HK-2 (cell line): ENCODE measurements around the gene SCG5.

Experiments used
- DNase-seq: peaks from one replicate; pipeline ENCODE4 v3.0.0-alpha.2; 2018; ENCODE audit not compliant: unreplicated experiment

The SCG5 gene

DNA sequence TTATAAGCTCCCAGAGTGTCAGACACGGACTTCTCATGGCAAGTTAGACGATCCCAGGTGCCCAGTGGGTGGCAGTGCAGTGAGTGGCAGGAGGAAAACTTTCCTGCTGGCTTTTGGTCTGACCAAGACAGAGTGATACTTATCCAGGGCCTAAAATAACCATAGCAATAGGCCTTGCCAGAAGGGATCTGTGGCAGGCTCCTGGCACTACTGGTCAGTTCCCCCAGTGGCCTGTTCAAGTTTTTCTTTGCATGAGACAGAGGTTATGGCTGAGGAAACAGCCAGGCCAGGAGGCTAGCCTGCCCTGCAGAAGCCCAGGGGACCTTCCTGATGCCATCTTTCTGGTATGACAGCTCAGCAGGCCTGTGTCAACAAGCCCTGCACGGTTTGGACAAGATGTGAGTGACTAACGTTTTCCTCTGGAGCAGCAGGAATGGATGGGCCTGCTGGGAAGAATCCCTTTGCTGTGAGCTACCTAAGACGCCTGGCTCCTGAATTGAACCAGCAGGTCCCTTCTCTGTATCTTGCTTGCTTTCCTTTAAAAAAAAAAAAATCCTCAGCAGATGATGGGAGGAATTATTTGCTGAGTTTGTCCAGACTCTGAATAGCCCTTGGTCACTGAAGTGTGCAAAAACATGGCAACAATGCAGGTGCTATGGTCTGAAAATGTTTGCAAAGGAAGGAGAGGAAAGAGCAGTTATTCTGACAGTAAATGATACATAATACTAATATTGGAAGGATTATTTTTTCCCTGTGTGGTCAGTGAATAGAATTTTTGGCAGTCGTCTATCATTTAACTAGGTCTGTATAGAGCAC lies 18.0 kb downstream of the SCG5 start:
- peak; percentile 58 for DNase-seq

DNA sequence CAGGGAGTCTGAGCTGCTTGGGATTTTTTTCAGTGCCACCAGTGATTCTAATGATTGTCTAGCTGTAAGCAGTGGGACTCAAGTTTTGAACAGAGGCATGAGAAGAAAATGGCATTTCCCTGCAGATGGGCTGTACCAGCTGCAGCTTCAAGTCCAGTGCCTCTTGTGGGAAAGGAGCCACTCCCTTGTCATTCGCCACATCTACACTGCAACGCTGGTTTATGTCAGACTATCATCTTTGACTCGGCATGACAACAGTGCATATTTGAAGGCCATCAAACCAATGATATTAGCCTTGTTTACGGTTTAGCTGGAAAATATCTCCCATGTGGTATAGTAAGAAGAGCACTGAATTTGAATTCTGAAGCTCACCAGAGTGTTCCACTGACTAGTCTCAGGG lies 22.2 kb downstream of the SCG5 start:
- DNase-seq, result no peak

DNA sequence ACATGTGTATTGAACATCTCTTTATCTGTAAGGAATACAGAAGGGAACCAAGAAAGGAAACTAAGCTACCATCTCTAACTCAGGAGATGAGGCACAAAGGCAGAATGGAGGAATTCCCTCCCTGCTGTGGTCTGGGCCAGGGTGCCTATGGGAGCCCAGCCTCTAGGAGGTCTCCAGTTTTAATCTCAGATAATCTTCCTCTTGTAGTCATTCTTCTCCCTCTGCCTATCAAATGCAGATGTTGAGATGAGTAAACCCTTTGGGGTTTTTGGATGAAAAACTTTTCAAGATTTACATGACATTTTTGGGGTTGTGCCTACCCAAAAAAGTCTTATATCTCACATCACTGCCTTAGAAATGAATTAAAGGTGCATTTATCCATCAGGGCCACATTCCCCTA lies 23.3 kb downstream of the SCG5 start:
- no peak for DNase-seq

DNA sequence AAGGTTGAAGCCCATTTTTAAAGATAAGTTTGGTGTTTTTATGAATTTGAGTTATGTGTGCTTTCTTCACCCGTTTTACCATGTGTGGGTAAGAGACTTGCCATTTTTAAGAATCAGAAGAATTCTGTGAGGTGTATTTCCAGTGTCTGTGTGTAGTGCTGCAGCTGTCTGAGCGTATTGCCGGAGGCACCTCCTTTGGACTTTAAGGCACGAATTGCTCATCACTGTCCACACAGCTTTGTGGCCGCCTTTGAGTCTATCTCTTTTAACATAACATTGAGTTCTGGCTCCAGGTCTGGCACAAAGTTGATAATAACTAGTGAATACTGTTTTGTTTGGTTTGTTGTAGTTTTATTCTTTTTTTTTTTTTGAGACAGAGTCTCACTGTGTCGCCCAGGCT lies 25.8 kb downstream of the SCG5 start:
- no peak for DNase-seq

DNA sequence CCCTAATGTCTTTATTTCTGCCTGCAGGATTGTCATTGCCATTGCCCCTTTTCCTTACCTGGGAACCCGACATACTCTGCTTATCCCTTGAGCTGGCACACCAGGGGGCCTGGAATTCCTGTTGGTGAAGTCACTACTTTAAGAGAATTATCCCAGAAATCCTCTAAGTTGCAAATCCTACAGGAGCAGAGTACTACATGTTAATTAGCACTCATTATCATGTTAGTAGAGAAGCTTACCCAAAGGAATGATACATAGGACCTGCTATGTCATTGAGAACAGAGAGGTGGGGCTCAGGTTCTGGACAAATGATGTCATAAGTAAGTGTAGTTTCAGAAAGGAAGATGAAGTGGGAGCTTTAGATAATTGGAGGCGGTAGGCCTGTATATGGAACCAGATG lies 27.4 kb downstream of the SCG5 start:
- no peak for DNase-seq

DNA sequence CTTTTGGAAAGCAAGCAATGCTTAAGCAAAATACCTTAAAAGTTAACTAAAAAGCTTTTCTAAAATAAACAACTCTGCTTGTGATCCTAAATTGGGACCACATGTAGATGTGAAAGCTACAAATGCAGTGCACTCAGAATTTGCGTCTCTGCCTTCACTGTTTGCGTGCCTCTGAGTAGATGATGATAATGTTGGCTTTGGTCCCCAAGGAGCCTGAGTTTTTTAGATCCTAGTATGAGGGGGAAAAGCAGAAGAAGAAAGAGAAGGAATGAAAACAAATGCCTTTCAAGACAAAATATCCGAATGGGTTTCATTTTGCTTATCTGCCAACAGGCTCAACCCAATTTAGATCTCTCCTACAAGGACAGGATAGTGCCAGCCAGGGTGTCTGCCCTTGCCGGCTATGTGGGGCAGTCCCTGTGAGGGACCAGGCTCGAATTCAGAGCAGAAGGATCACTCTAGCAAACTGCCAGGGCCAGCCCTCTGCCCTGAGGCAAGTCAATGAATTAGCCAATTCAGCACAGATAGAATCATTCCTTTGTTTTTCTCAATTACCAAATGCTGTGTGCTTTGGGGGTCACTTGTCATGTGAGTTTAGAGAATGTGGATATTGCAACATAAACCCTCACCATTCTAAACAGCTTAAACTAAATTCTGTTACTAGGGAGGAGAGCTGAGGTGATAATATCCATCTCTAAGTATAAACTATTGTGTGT lies 28.5 kb downstream of the SCG5 start:
- no peak for DNase-seq

DNA sequence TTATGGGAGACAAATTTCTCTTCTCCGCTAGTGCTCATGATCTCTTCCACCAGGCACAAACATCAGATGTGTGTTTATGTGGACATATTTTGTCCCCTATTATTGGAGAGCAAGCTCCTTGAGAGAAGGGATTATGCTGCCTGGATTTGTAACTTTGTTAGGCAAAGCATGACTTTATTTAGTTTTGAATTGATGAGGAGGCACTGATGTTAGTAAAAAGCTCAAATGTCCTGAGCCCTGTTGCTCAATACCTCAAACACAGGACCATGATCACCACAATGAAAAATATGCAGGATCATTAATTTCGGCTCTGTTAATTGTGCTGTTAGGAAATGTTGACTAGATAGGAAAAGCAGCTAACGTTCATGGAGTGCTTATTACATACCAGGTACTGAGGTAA lies 29.1 kb downstream of the SCG5 start:
- DNase-seq, result no peak

DNA sequence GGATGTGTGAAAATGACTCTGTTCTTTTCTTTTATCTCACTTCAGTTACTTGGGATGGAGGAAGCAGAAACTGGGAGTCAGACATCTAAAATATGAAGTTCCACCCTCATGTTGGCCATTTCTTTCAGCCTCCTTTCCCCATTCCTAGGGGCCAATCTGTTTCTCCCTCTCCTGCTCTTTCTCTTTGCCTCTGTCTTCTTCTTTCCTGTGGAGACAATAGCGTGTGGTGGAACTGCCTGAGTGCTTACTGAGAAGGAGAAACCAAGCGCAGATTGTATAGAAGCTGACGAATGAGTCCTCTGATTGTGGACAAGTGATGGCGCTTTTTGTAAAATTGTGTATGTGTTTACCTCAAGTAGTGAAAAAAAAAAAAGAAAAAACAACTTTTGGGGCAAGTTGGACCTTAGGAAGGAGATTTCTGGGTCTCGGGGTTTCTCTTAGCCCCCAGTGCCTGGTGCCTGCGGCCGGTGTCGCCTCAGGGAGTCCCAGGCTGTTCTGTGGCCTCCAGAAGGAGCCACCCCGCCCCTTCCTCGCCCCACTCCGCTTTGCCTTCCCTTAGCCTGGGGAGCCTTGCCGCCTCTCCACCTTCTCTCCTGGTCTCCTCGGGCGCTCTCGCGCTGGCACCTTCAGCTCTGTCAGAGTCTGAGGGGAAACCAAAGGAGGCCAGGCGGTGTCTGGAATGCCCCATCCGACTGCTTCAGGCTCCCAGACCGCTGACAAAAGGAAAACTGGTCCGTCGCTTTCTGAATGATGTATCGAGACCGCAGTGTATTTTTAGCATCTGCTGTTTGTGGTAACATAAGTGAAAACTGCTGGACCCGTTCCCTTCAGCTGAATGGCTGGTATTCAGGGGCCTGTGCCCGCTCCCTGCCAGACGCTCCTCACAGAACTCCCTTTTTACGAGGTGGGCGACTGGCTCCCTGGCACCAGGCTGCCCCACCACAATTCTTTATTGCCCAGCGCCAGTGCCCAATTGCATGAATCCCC lies 30.1 kb downstream of the SCG5 start:
- DNase-seq, result no peak

DNA sequence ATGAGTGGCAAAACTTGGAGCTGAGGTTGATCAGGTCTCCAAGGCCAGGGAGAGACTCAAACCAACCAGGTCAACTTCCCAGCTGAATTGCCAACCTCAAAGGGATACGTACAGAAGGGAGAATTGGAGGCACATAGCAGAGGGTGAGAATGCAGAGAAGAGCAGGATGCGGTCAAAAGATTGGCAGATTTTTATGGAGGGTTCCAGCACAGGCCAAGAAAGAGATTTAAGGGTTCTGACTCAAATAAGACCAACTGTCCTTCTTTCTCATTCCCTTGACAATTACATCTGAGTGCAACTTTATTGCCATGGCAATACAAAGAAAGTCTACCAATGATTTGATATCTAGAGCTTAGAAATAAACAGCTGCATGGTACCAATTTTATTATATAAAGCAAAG lies 33.2 kb downstream of the SCG5 start:
- no peak for DNase-seq

DNA sequence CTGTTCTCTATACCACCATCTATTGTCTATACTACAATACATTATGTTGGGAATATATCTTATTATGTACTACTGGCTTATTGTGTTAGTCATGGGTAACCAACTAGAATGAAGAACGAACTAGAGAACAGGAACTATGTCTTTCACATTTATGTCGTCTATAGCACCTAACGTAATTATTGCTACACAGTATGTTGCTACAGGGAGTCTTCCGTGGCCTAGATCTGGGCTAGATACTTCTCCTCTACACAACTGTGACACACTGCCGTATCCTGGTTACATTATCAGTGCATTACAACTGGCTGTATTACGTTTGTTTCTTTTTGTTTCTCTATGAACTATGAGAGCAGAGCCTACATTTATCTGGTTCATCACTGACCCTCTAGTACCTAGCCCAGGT lies 34.0 kb downstream of the SCG5 start:
- DNase-seq, result no peak

DNA sequence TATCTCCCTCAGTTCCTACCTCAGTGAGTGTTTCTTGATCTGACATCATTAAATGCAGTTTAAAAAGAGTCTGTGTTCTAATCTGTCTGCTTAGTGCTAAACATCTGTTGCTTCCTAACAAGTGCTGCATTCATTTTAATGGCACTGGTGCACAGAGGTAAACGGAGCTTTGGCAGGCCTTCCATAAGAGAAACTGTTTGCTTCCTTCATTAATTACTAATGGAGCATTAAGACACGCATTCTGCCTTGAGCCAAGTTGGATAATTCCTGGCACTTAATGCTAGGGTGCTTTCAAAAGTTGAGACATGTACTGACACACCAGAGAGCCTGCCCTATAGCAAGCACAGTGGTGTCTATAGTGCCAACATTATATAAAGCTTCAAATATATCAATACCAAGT lies 34.7 kb downstream of the SCG5 start:
- no peak for DNase-seq

DNA sequence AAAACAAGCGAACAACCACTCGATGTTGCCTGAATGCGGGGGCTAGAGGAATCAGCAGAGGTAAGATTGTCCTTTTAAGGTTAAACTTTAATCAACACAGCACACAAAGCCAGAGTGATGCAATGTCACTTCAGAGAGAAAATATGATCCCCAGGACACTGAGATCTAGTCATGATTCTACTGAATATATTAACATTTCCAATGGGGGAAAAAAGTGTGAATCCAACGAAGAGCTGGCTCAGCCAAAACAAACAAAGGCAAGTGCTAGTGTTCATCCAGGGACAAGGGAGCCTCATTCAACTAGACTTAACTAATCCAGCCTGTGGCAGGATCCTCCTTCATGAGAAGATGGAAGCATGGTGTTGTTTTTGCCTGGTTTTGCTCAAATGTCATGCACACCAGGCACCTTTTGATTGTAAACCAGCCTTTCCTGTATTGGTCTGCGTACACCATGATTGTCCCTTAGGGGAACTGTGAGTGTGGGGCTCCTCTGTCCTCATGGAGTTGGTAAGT lies 35.8 kb downstream of the SCG5 start:
- no peak for DNase-seq

DNA sequence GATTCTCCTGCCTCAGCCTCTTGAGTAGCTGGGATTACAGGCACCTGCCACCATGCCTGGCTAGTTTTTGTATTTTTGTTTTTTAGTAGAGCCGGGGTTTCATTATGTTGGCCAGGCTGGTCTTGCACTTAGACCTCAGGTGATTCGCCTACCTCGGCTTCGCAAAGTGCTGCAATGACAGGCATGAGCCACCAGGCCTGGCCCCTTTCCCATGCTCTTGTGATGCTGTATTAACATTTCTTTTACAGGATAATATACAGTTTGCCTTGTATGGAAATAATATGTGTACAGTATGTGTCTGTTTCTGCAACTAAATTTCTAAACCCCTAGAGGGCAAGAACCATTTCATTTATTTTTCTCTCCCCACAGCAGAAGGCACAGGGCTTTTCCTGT lies 37.8 kb downstream of the SCG5 start:
- no peak for DNase-seq

DNA sequence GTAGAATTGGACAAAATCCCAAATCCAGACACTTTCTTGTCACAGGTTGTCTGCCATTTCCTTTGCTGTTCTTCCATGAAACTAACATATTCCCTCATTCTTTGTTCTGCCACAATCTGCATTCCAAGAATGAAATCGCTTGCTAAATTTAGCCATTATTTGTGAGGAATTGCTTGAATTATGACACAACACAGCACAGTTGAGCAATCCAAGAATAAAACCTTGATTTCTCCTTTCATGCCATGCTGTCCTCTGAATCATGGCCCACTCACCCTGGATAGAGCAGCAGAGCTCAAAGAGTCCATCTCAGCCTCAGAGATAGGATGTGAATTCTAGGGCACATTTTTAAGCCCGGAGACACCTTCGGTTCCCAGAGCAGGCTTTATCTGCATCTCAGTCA lies 41.1 kb downstream of the SCG5 start:
- DNase-seq, result no peak

DNA sequence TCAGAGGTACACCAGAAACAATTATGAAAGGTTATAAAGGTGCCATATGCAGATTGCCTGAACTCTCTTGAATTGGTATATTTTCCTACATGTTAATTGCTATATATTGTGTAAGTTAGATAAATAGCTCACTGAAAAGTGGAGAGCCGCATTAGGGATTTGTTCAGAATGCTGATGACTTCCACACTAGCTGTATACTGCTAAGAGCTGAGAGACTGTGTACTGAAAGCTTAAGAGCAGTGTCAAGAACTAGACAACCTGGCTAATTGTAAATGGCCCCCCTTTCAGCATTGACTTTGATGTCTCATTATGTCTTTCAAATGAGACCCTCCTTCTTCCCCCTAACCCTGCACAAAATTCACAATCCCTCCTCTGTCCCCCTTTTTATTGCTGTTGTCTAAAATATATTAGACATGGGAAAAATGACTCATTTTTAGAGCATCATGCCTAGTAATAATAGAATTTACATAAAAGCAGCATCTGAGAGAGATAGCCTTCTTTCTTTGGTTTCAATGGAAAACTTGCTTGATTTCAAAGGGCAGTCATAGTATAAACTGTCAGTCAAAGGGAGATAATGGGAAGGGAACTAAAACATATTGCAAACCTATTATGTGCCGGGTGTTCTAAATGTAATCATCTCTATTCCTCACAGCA lies 41.6 kb downstream of the SCG5 start:
- no peak for DNase-seq

DNA sequence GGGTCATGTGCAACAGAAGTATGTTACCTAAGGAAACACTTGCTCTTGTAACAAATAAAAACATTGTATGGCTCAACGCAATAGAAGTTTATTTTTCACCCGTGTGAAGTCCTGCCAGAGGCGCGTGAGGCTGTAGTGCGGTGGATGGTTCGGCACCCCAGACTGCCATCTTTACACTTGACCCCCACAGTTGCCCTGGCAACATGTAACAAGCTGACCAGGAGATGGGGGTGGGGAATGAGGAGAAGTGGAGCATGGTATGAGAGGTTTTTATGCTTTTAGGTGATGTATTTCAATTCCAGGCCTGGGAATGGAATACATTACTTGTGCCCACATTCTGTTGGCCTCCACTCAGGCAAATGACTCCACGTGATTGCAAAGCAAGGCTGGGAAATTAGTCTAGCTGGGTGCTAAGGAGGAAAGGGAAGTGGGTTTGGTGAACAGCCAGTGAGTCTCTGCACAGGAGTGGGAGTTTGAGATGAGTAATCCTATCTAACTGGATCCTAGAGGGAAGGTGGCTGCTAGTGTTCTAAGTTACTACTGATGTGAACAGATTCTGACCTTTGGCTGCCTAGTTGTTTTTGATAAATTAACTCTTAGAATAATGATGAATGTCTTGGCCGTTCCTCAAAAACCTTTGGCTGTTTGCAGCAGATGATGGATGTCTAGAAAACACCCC lies 42.5 kb downstream of the SCG5 start:
- peak; percentile 53 for DNase-seq

DNA sequence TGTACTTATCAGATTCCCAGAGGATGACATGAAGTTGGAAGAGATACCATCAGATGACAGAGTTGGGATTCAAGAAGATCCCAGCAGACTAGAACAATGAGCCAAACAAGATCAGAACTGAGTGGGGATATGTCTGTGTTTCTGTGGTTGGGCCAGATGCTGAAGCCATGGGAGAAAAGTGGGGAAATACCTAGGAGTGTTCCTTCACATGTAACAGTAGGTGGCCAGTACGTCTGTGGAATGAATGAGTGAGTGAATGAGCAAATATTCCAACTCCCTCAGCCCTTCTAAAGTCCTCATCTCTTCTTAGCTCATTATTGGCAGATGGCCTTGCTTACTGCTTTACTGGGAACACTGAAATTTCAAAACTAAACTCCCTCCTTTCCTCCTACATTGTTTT lies 44.1 kb downstream of the SCG5 start:
- DNase-seq, result no peak

DNA sequence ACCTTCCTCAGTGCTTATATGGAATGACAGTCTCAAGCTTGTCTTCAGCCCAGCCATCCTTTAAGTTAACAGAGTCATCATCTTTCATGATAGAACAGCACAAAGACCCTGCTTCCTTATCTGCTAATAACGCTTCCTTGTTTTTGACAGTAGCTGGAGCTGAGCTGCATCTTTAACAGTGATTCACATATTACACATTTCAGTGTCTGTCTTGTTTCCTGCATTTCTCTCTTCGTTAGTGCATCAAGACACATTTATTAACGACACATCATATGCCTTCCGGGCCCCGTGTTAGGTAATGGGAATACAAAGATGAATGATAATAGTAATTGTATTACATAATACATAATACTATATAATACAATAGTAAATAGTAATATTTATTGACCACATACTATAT lies 46.0 kb downstream of the SCG5 start:
- peak; percentile 12 for DNase-seq

DNA sequence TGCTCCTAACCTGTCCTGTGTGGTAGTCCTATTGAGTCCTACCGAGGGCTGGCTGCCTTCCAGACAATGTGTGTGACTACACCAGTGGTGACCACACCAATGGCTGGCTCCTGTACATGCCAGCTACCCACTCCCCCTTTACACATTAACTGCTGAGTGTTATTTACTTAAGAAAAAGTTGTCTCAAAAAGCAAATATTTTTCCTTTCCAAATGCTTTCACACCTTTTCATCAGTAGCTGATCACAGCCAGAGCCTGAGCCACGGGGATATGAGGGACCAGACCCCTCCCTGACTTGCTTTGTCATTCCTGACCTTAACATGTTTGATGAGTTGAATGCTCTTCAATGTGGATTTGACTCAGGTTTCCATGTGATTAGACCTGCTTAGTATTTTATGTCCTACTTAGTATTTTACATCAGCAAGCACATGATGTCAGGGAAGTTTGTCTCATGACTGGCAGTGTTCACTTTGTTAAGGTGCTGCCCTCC lies 46.7 kb downstream of the SCG5 start:
- peak; percentile 82 for DNase-seq

DNA sequence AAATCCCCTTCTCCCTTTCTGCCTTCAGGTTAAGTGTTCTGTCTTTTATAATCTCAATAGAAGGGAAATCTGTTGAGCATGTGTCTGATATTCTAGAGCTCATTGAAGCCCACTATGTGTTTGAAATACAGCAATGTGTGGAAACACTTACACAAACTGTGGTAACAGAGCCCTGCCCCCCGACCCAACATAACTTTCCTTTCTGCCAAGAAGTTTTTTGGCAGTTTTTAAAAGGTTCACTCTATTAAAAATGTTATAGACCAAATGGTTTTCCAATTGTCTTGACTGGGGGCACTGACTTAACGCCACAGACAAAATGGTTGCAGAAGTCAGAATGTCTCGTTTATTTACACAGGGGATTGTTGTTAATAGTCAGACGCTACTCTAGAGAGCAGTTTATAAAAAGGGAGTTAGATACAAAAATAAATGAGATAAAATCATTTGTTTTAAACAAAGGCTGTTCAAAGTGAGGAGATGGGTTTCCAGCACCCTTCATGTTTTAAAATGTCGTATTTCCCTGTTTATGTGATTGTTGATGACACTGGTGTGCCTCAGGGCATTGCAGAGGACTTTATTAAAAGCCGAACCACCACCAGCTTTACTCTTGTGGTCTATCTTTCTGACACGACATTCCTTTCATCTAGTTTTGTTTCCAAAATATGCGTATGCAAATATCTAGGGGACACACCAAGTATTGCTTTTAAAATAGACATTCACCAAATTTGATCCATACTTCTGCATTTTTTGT lies 49.6 kb downstream of the SCG5 start:
- DNase-seq, result no peak
